Psoas muscle (tissue), 8 donors: Measurements from ENCODE around the gene SGK1. TPM values are rescaled to one million over a fixed set of nuclear protein-coding genes. Genes with fewer than 3 reads are reported as not detected.
A peak's percentile ranks its signal among the peaks of the same experiment; 100 is the strongest.
"Not testable (repeated sequence)": the region's sequence is repeated elsewhere in the genome, so short reads cannot be mapped to it uniquely, and the experiment has no call there.

Source experiments
- ATAC-seq, 4 donors: fragments of 200-7000 bp; cut with Tn5 transposase; one replicate each; pipeline ENCODE4 v1.9.1; 2020; ENCODE audit warnings: moderate library complexity in 3 of 4, mild to moderate bottlenecking in 2 of 4
- DNase-seq, 2 donors: peaks; one replicate each; pipeline ENCODE4 v3.0.0-alpha.2; 2020
- H3K27ac ChIP-seq: fragments of 200-600 bp; one replicate; pipeline ENCODE4 v1.8.0; 2022
- H3K27me3 ChIP-seq, 3 donors: fragments of 200-600 bp in 1 of 3; one replicate each; pipeline versions ENCODE4 v1.6.1 to v1.8.0; 2013 to 2022; ENCODE audit warnings: low read length in 2 of 3, mild to moderate bottlenecking in 2 of 3, moderate library complexity in 1 of 3; ENCODE audit not compliant: insufficient read depth in 3 of 3
- H3K36me3 ChIP-seq, 2 donors: fragments of 200-600 bp in 1 of 2; one replicate each; pipeline versions ENCODE4 v1.6.1 to v1.8.0; 2013 to 2022; ENCODE audit warnings: low read depth in 1 of 2, mild to moderate bottlenecking in 1 of 2, moderate library complexity in 1 of 2; ENCODE audit not compliant: insufficient read depth in 1 of 2
- H3K4me1 ChIP-seq: fragments of 200-600 bp; one replicate; pipeline ENCODE4 v1.8.0; 2022
- H3K4me3 ChIP-seq: fragments of 200-600 bp; one replicate; pipeline ENCODE4 v1.8.0; 2022; ENCODE audit warnings: mild to moderate bottlenecking
- H3K9me3 ChIP-seq: fragments of 200-600 bp; one replicate; pipeline ENCODE4 v1.8.0; 2022
- CTCF ChIP-seq: fragments of 200-600 bp; IDR thresholded peaks from one replicate; pipeline ENCODE4 v1.8.0; 2022; ENCODE audit warnings: antibody characterized with exemption
- WGBS, 3 donors: extraction: QIAGEN DNeasy Blood & Tissue Kit; methylation state at CpG; one replicate each; pipeline versions ENCODE4 v1.1.6 to v1.1.7; 2013; 5-methylcytosine and 5-hydroxymethylcytosine counted together
- intact Hi-C, 2 donors: fragments of 100-400 bp; cut with DNase I; formaldehyde crosslinking; loops; one replicate each; pipeline versions ENCODE4 v1.11.0 to v1.14.2; 2022
- polyA plus RNA-seq, 3 donors: library from polyadenylated mRNA; stranded (reverse); fragments of 200-250 nt; gene quantifications; one replicate each; pipeline ENCODE4 v1.2.3, GENCODE V29; 2013
- total RNA-seq, 4 donors: library from RNA; stranded (reverse); fragmentation: NEBNext Ultra II Directional in 2 of 4; extraction: Animal tissue kit (Norgen Biotek cat#: 25700) in 2 of 4; gene quantifications; one replicate each; pipeline versions ENCODE4 v1.2.1 to v1.2.4, GENCODE V29; 2021 to 2023
- donor health status: healthy with polysubstance abuse.
- donor health status: DM: no; HTN: no; CAD: no; lungs with moderate emphysema.
- donor health status: Bipolar disorder and iron deficiency.
- donor health status: healthy.
- donor health status: DM: yes; HTN: yes; CAD: no.
- donor health status: DM: no; HTN: no; CAD: no.
- donor health status: DM: no; HTN: no; CAD: no.
- donor health status: DM: yes; HTN: yes; CAD: no.

The SGK1 gene
- total and polyA plus RNA-seq, 7 donors = 34.4 to 125 (median 64.1) TPM

DNA sequence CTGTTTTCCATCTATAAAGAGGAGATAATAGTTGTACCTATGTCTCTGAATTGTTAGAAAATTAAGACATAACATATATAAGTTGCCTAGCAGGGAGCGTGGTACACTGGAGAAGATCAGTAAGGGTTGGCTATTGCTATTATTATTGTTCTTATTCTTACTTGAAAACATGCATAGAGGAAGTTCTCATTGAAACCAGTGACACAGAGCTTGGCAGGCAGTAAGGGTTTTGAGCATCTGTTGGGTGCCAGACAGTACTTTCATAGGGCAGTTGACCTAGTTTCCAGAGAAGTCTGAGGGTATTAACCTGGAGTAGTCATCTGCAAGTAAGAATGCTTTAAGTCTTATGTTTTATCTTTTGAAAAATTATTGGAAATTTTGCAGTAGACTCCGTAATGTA lies 13.3 kb upstream of the SGK1 start:
- no peak for TF ChIP-seq CTCF
- Histone ChIP-seq H3K4me3 (no peak overlapping the region), H3K27me3 (no peaks in the 10 kb centered on the region), H3K27ac (peak overlapping the region; percentile 21), H3K4me1 (peaks cover 5% of the 10 kb centered on the region), H3K9me3 (no peaks in the 10 kb centered on the region), H3K36me3 (no peaks in the 10 kb centered on the region)
- no peak for DNase-seq
- WGBS, 3 donors = 92 to 100% (median 92%) methylated on average over 2 of the region's 2 CpGs
- peak; percentile 68 to 83 (median 78) for ATAC-seq
- intact Hi-C loops = no loop called here

GRCh38 chr6:134330555-134330954 lies 12.6 kb upstream of the SGK1 start:
- TF ChIP-seq CTCF = no peak
- Histone ChIP-seq H3K27me3 (no peaks in the 10 kb centered on the region), H3K9me3 (peaks cover 3% of the 10 kb centered on the region), H3K4me1 (peaks cover 5% of the 10 kb centered on the region), H3K27ac (no peak overlapping the region), H3K4me3 (no peak overlapping the region), H3K36me3 (no peaks in the 10 kb centered on the region)
- ATAC-seq (no peak), DNase-seq (no peak)
- 92 to 97% (median 93%) methylated on average over 1 of the region's 1 CpG for WGBS, 3 donors
- intact Hi-C loops = no loop called here

GRCh38 chr6:134328792-134329191 lies 10.9 kb upstream of the SGK1 start:
- DNase-seq (no peak), ATAC-seq (no peak)
- 48 to 93% (median 65%) methylated on average over 2 of the region's 2 CpGs for WGBS, 3 donors
- Histone ChIP-seq H3K9me3 (peaks cover 3% of the 10 kb centered on the region), H3K36me3 (no peaks in the 10 kb centered on the region), H3K27ac (no peak overlapping the region), H3K4me1 (peaks cover 5% of the 10 kb centered on the region), H3K27me3 (no peaks in the 10 kb centered on the region), H3K4me3 (no peak overlapping the region)
- no peak for TF ChIP-seq CTCF
- intact Hi-C loops = no loop called here

DNA sequence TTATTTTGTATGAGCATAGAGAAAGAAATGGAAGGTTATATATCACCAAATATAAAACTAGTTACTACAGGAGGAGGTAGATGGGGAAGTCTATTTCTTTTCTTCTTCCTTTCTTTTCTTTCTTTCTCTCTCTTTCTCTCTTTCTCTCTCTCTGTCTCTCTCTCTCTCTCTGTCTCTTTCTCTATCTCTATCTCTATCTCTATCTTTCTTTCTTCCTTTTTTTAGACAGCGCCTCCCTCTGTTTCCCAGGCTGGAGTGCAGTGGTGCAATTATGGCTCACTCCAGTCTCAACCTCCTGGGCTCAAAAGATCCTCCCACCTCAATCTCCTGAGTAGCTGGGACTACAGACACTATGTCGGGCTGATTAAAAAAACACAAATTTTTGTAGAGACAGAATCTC lies 10.2 kb upstream of the SGK1 start:
- peaks cover 3% of the 10 kb centered on the region for H3K9me3 ChIP-seq
- no peak overlapping the region for H3K27ac ChIP-seq
- intact Hi-C loops = no loop called here
- DNase-seq = no peak
- no peak for ATAC-seq
- H3K4me1 ChIP-seq = peaks cover 5% of the 10 kb centered on the region
- H3K27me3 ChIP-seq = no peaks in the 10 kb centered on the region
- H3K4me3 ChIP-seq = no peak overlapping the region
- H3K36me3 ChIP-seq = no peaks in the 10 kb centered on the region
- 91 to 97% (median 94%) methylated on average over 2 of the region's 2 CpGs for WGBS, 3 donors
- no peak for TF ChIP-seq CTCF

DNA sequence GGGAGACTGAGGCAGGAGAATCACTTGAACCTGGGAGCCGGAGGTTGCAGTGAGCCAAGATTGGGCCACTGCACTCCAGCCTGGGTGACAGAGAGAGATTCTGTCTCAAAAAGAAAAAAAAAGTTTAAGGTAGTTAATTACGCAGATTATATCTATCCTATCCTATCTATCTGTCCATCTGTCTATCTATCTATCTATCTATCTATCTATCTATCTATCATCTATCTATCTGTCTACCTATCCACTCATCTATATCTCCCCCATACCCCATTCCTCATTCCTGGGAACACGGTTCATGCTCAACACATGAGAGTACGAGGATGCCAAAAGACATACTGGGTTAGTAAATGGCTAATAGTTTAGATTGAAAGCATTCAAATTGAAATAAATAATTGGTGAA lies 8.3 kb upstream of the SGK1 start:
- H3K9me3 ChIP-seq, ATAC-seq, intact Hi-C loops, H3K4me3 ChIP-seq, H3K36me3 ChIP-seq, DNase-seq, H3K27ac ChIP-seq, H3K27me3 ChIP-seq, H3K4me1 ChIP-seq: not testable (repeated sequence)
- WGBS, 3 donors = 94 to 96% (median 94%) methylated on average over 4 of the region's 4 CpGs
